ENCODE results near the gene UGT1A8. TPM values are rescaled to one million over a fixed set of nuclear protein-coding genes. Genes with fewer than 3 reads are reported as not detected.
A peak's percentile ranks its signal among the peaks of the same experiment; 100 is the strongest.
"Not testable (repeated sequence)": the region's sequence is repeated elsewhere in the genome, so short reads cannot be mapped to it uniquely, and the experiment has no call there.

The UGT1A8 gene
- total RNA-seq, 2 experiments from 2014 or later, result not detected

- CTCF ChIA-PET, result no interaction called here
- no peak for TF ChIP-seq CTCF (IDR thresholded peaks at IDR 0.05)
- no peak overlapping the region for H3K27ac Mint-ChIP-seq
- DNase-seq, result peak in 1 of 14 experiments; percentile 1
- H3K27me3 Mint-ChIP-seq, result peaks cover 26% of the 10 kb centered on the region
- POLR2A ChIA-PET, result no interaction called here
- ATAC-seq (ENCODE audit: poor library complexity), result no peak
- Histone ChIP-seq H3K4me3 (ENCODE audit: low read length) (no peak overlapping the region), H3K27ac (ENCODE audit: low read depth in 1 of 2, low read length in 2 of 2) (no peak overlapping the region), H3K9me3 (ENCODE audit: control insufficient read depth in 1 of 2, insufficient read depth in 1 of 2, low read length in 2 of 2) (peaks cover 0 to 8% of the 10 kb centered on the region in 2 experiments), H3K4me1 (ENCODE audit: insufficient read depth, low read length) (no peaks in the 10 kb centered on the region), H3K36me3 (ENCODE audit: insufficient read depth, low read length) (no peaks in the 10 kb centered on the region), H3K27me3 (ENCODE audit: control insufficient read depth in 1 of 2, insufficient read depth in 2 of 2, low read length in 2 of 2) (peaks cover 0 to 7% of the 10 kb centered on the region in 2 experiments)
- no peaks in the 10 kb centered on the region for H3K36me3 Mint-ChIP-seq (ENCODE audit: low read depth)
- H3K9me3 Mint-ChIP-seq, result no peaks in the 10 kb centered on the region
- intact Hi-C loops (cut with DNase I, micrococcal nuclease), result no loop called here
- no peak overlapping the region for H3K4me3 Mint-ChIP-seq
- H3K4me1 Mint-ChIP-seq (ENCODE audit: low read depth), result peaks cover 13% of the 10 kb centered on the region
These were observed 21.4 kb downstream of the UGT1A8 start for GRCh38 chr2:233638836-233639235.

GRCh38 chr2:233639860-233640259 is 22.4 kb downstream of the UGT1A8 start:
- Histone ChIP-seq H3K9me3 (ENCODE audit: control insufficient read depth in 1 of 2, insufficient read depth in 1 of 2, low read length in 2 of 2) (peaks cover 0 to 8% of the 10 kb centered on the region in 2 experiments), H3K27me3 (ENCODE audit: control insufficient read depth in 1 of 2, insufficient read depth in 2 of 2, low read length in 2 of 2) (peaks cover 0 to 7% of the 10 kb centered on the region in 2 experiments), H3K27ac (ENCODE audit: low read depth in 1 of 2, low read length in 2 of 2) (no peak overlapping the region), H3K4me3 (ENCODE audit: low read length) (no peak overlapping the region), H3K4me1 (ENCODE audit: insufficient read depth, low read length) (no peaks in the 10 kb centered on the region), H3K36me3 (ENCODE audit: insufficient read depth, low read length) (no peaks in the 10 kb centered on the region)
- ChIA-PET POLR2A (no interaction called here), CTCF (no interaction called here)
- H3K4me1 Mint-ChIP-seq (ENCODE audit: low read depth), result peaks cover 13% of the 10 kb centered on the region
- peaks cover 22% of the 10 kb centered on the region for H3K27me3 Mint-ChIP-seq
- no peak for ATAC-seq (ENCODE audit: poor library complexity)
- no peaks in the 10 kb centered on the region for H3K36me3 Mint-ChIP-seq (ENCODE audit: low read depth)
- no peak overlapping the region for H3K4me3 Mint-ChIP-seq
- no peak for TF ChIP-seq CTCF (IDR thresholded peaks at IDR 0.05)
- H3K9me3 Mint-ChIP-seq, result no peaks in the 10 kb centered on the region
- intact Hi-C loops (cut with DNase I, micrococcal nuclease), result no loop called here
- no peak overlapping the region for H3K27ac Mint-ChIP-seq
- peak in 2 of 14 experiments; percentile 1 to 10 for DNase-seq

- TF ChIP-seq CTCF (IDR thresholded peaks at IDR 0.05), result no peak
- Mint-ChIP-seq H3K4me3 (no peak overlapping the region), H3K27ac (no peak overlapping the region), H3K4me1 (ENCODE audit: low read depth) (peaks cover 13% of the 10 kb centered on the region), H3K9me3 (peaks cover 6% of the 10 kb centered on the region), H3K27me3 (peaks cover 24% of the 10 kb centered on the region), H3K36me3 (ENCODE audit: low read depth) (no peaks in the 10 kb centered on the region)
- intact Hi-C loops (cut with DNase I, micrococcal nuclease), result no loop called here
- POLR2A ChIA-PET, result no interaction called here
- no peaks in the 10 kb centered on the region for H3K27me3 ChIP-seq (ENCODE audit: control insufficient read depth in 1 of 2, insufficient read depth in 2 of 2, low read length in 2 of 2)
- no peaks in the 10 kb centered on the region for H3K4me1 ChIP-seq (ENCODE audit: insufficient read depth, low read length)
- ATAC-seq (ENCODE audit: poor library complexity) (no peak), DNase-seq (no peak)
- H3K4me3 ChIP-seq (ENCODE audit: low read length), result no peak overlapping the region
- no peak overlapping the region for H3K27ac ChIP-seq (ENCODE audit: low read depth in 1 of 2, low read length in 2 of 2)
- peaks cover 9 to 16% of the 10 kb centered on the region in 2 experiments for H3K9me3 ChIP-seq (ENCODE audit: control insufficient read depth in 1 of 2, insufficient read depth in 1 of 2, low read length in 2 of 2)
- CTCF ChIA-PET, result no interaction called here
- H3K36me3 ChIP-seq (ENCODE audit: insufficient read depth, low read length), result no peaks in the 10 kb centered on the region
These were observed 25.7 kb downstream of the UGT1A8 start for GRCh38 chr2:233643128-233643527.

- H3K36me3 ChIP-seq (ENCODE audit: insufficient read depth, low read length); ATAC-seq (ENCODE audit: poor library complexity); H3K27ac Mint-ChIP-seq; H3K27ac ChIP-seq (ENCODE audit: low read depth in 1 of 2, low read length in 2 of 2); H3K9me3 Mint-ChIP-seq; H3K36me3 Mint-ChIP-seq (ENCODE audit: low read depth); H3K27me3 ChIP-seq (ENCODE audit: control insufficient read depth in 1 of 2, insufficient read depth in 2 of 2, low read length in 2 of 2); H3K4me3 Mint-ChIP-seq; intact Hi-C loops (cut with DNase I, micrococcal nuclease); H3K4me1 ChIP-seq (ENCODE audit: insufficient read depth, low read length); H3K4me1 Mint-ChIP-seq (ENCODE audit: low read depth); POLR2A ChIA-PET; CTCF ChIA-PET; H3K4me3 ChIP-seq (ENCODE audit: low read length); DNase-seq: not testable (repeated sequence)
- H3K27me3 Mint-ChIP-seq, result peaks cover 33% of the 10 kb centered on the region
- H3K9me3 ChIP-seq (ENCODE audit: control insufficient read depth in 1 of 2, insufficient read depth in 1 of 2, low read length in 2 of 2), result peaks cover 9 to 16% of the 10 kb centered on the region in 2 experiments
These were observed 28.6 kb downstream of the UGT1A8 start for GRCh38 chr2:233646033-233646432.
